Esophagus muscularis mucosa (tissue), 4 donors: ENCODE measurements around the gene THAP10. TPM values are rescaled to one million over a fixed set of nuclear protein-coding genes. Genes with fewer than 3 reads are reported as not detected.
"Not testable (repeated sequence)": the region's sequence is repeated elsewhere in the genome, so short reads cannot be mapped to it uniquely, and the experiment has no call there.

Experiments used
- DNase-seq: peaks from one replicate; pipeline ENCODE4 v3.0.0-alpha.2; 2017; ENCODE audit errors: extremely low spot score
- H3K27ac ChIP-seq, 4 donors: fragments of 200-600 bp; sonication (generic); replicated peaks in 1 of 4; 1 replicate in 3 of 4; 2 replicates in 1 of 4; pipeline ENCODE4 v1.5.1; 2016 to 2019; ENCODE audit warnings: mild to moderate bottlenecking in 1 of 4
- H3K27me3 ChIP-seq, 4 donors: fragments of 200-600 bp; sonication (generic); one replicate each; pipeline versions ENCODE4 v1.5.1 to v1.6.0; 2016 to 2019
- H3K36me3 ChIP-seq, 4 donors: fragments of 200-600 bp; sonication (generic); one replicate each; pipeline ENCODE4 v1.5.1; 2016 to 2019
- H3K4me1 ChIP-seq, 4 donors: fragments of 200-600 bp; sonication (generic); one replicate each; pipeline ENCODE4 v1.5.1; 2016 to 2019
- H3K4me3 ChIP-seq, 4 donors: fragments of 200-600 bp; sonication (generic); 1 replicate in 2 of 4; 2 replicates in 2 of 4; pipeline ENCODE4 v1.5.1; 2016 to 2019; ENCODE audit warnings: mild to moderate bottlenecking in 4 of 4, moderate library complexity in 1 of 4
- H3K9me3 ChIP-seq, 4 donors: fragments of 200-600 bp; sonication (generic); 1 replicate in 3 of 4; 2 replicates in 1 of 4; pipeline ENCODE4 v1.5.1; 2016 to 2019
- CTCF ChIP-seq, 3 experiments: fragments of 200-600 bp in 2 of 3; fragments of 450-650 bp in 1 of 3; sonication (generic) in 2 of 3; IDR thresholded peaks; one replicate each; pipeline ENCODE4 v1.5.1; 2017 to 2019; ENCODE audit warnings: antibody characterized with exemption in 3 of 3, mild to moderate bottlenecking in 2 of 3, moderate library complexity in 1 of 3
- EP300 ChIP-seq: sonication (generic); formaldehyde crosslinking; IDR thresholded peaks from one replicate; pipeline ENCODE4 v1.6.1; 2017; ENCODE audit warnings: antibody characterized with exemption
- POLR2A ChIP-seq: fragments of 450-650 bp; IDR thresholded peaks from one replicate; pipeline ENCODE4 v1.6.1; 2017; ENCODE audit warnings: antibody characterized with exemption, moderate library complexity, mild to moderate bottlenecking, low read depth
- POLR2AphosphoS5 ChIP-seq, 2 donors: sonication (generic); formaldehyde crosslinking; IDR thresholded peaks; one replicate each; pipeline ENCODE4 v1.6.1; 2017; ENCODE audit warnings: antibody characterized with exemption in 2 of 2
- WGBS: methylation state at CpG from one replicate; pipeline ENCODE4 v1.1.5; 2018; 5-methylcytosine and 5-hydroxymethylcytosine counted together
- intact Hi-C: fragments of 100-400 bp; cut with DNase I; formaldehyde crosslinking; loops from one replicate; pipeline ENCODE4 v1.15.1; 2023
- total RNA-seq, 4 donors: library from RNA; depleted of rRNA; stranded (reverse); fragments of >200 nt; gene quantifications; one replicate each; pipeline versions ENCODE4 v1.1.0 to v1.2.1, GENCODE V29; 2016

Gene THAP10
- total RNA-seq, 4 donors from 2014 or later: 1.3 to 3.4 (median 2.5) TPM

- no peaks in the 10 kb centered on the region for H3K4me1 ChIP-seq
- intact Hi-C loops: no loop called here
Observed at GRCh38 chr15:70931821-70932220, 39.6 kb upstream of the THAP10 start.

GRCh38 chr15:70926914-70927313 lies 34.7 kb upstream of the THAP10 start:
- H3K4me3 ChIP-seq, intact Hi-C loops, H3K4me1 ChIP-seq, H3K27ac ChIP-seq, H3K9me3 ChIP-seq, DNase-seq, H3K27me3 ChIP-seq, H3K36me3 ChIP-seq: not testable (repeated sequence)
- 60% methylated on average over 1 of the region's 1 CpG for WGBS

More at GRCh38 chr15:70931821-70932220, 39.6 kb upstream of the THAP10 start:
- H3K36me3 ChIP-seq: peaks cover 0 to 5% (median 0%) of the 10 kb centered on the region in 4 donors
- no peaks in the 10 kb centered on the region for H3K9me3 ChIP-seq
- no peaks in the 10 kb centered on the region for H3K27me3 ChIP-seq
- TF ChIP-seq POLR2AphosphoS5 (IDR thresholded peaks at IDR 0.05) (no peak), CTCF (IDR thresholded peaks at IDR 0.05) (no peak), POLR2A (no peak), EP300 (no peak)
- H3K4me3 ChIP-seq: no peak overlapping the region
- no peak for DNase-seq
- H3K27ac ChIP-seq: no peak overlapping the region

GRCh38 chr15:70923311-70924080 lies 31.3 kb upstream of the THAP10 start:
- no peak for TF ChIP-seq POLR2AphosphoS5 (IDR thresholded peaks at IDR 0.05)
- TF ChIP-seq CTCF (IDR thresholded peaks at IDR 0.05): no peak
- TF ChIP-seq POLR2A: no peak
- no peak for TF ChIP-seq EP300
- 91% methylated on average over 2 of the region's 2 CpGs for WGBS
- Histone ChIP-seq H3K9me3 (no peaks in the 10 kb centered on the region), H3K27ac (no peak overlapping the region), H3K27me3 (no peaks in the 10 kb centered on the region), H3K4me3 (no peak overlapping the region), H3K36me3 (no peaks in the 10 kb centered on the region), H3K4me1 (no peaks in the 10 kb centered on the region)
- intact Hi-C loops: no loop called here
- DNase-seq: no peak

GRCh38 chr15:70922119-70922518 lies 29.9 kb upstream of the THAP10 start:
- WGBS: 98% methylated on average over 2 of the region's 2 CpGs
- no peak for DNase-seq

More at GRCh38 chr15:70922119-70922518, 29.9 kb upstream of the THAP10 start:
- intact Hi-C loops: no loop called here
- Histone ChIP-seq H3K27ac (no peak overlapping the region), H3K9me3 (no peaks in the 10 kb centered on the region), H3K27me3 (no peaks in the 10 kb centered on the region), H3K4me3 (no peak overlapping the region), H3K36me3 (no peaks in the 10 kb centered on the region), H3K4me1 (no peaks in the 10 kb centered on the region)
- TF ChIP-seq CTCF (IDR thresholded peaks at IDR 0.05): no peak
- TF ChIP-seq EP300: no peak
- no peak for TF ChIP-seq POLR2A
- no peak for TF ChIP-seq POLR2AphosphoS5 (IDR thresholded peaks at IDR 0.05)
